ENCODE data around the gene GPR101. TPM values are rescaled to one million over a fixed set of nuclear protein-coding genes. Genes with fewer than 3 reads are reported as not detected.
"Not testable (repeated sequence)": the region's sequence is repeated elsewhere in the genome, so short reads cannot be mapped to it uniquely, and the experiment has no call there.

Gene GPR101
- total RNA-seq, 1 donor from 2014 or later = not detected

GRCh38 chrX:137028699-137029098, 5.1 kb downstream of the GPR101 start:
- intact Hi-C loops (cut with micrococcal nuclease) = no loop called here

- intact Hi-C loops (cut with micrococcal nuclease) = no loop called here
Measured at GRCh38 chrX:137025930-137026329, 7.9 kb downstream of the GPR101 start.

GRCh38 chrX:137000236-137000635, 33.6 kb downstream of the GPR101 start:
- intact Hi-C loops (cut with micrococcal nuclease) = not testable (repeated sequence)

- intact Hi-C loops (cut with micrococcal nuclease) = no loop called here
Measured at GRCh38 chrX:136999024-136999423, 34.8 kb downstream of the GPR101 start.

Other genes with a start within 250 kb of the GPR101 start
- 255 and 265 TPM in 2 replicates for gene RBMX, start 153.3 kb downstream of the GPR101 start, total RNA-seq